Tibial artery (tissue), 4 donors: Measurements from ENCODE around the gene CHST9.
"Not testable (repeated sequence)": the region's sequence is repeated elsewhere in the genome, so short reads cannot be mapped to it uniquely, and the experiment has no call there.

Experiments used
- DNase-seq, 2 donors: peaks; one replicate each; pipeline ENCODE4 v3.0.0-alpha.2; 2019
- H3K27ac ChIP-seq, 2 donors: fragments of 200-600 bp; sonication (generic) in 1 of 2; 1 replicate in 1 of 2; 2 replicates in 1 of 2; pipeline ENCODE4 v1.5.1; 2018 to 2019; ENCODE audit warnings: mild to moderate bottlenecking in 1 of 2
- H3K27me3 ChIP-seq, 2 donors: fragments of 200-600 bp; sonication (generic) in 1 of 2; one replicate each; pipeline versions ENCODE4 v1.5.1 to v1.6.0; 2016 to 2019
- H3K36me3 ChIP-seq, 3 donors: fragments of 200-600 bp; sonication (generic) in 2 of 3; one replicate each; pipeline ENCODE4 v1.5.1; 2016 to 2019; ENCODE audit warnings: mild to moderate bottlenecking in 2 of 3
- H3K4me1 ChIP-seq, 4 donors: fragments of 200-600 bp; sonication (generic) in 2 of 4; 1 replicate in 3 of 4; 2 replicates in 1 of 4; pipeline ENCODE4 v1.5.1; 2016 to 2019
- H3K4me3 ChIP-seq, 2 donors: fragments of 200-600 bp; sonication (generic) in 1 of 2; 1 replicate in 1 of 2; 2 replicates in 1 of 2; pipeline ENCODE4 v1.5.1; 2018 to 2019; ENCODE audit warnings: mild to moderate bottlenecking in 2 of 2
- H3K9me3 ChIP-seq, 3 donors: fragments of 200-600 bp; sonication (generic) in 1 of 3; one replicate each; pipeline ENCODE4 v1.5.1; 2016 to 2019
- intact Hi-C: fragments of 100-400 bp; cut with DNase I; formaldehyde crosslinking; loops from one replicate; pipeline ENCODE4 v1.15.0; 2023; ENCODE audit warnings: low total_unique reads
- TF ChIP-seq, protein P1 (sequence below), 2 experiments: fragments of 200-600 bp in 1 of 2; fragments of 450-650 bp in 1 of 2; IDR thresholded peaks; one replicate each; pipeline ENCODE4 v1.5.1; 2017 to 2019; ENCODE audit warnings: antibody characterized with exemption in 2 of 2, mild to moderate bottlenecking in 1 of 2, moderate library complexity in 1 of 2

Gene CHST9

DNA sequence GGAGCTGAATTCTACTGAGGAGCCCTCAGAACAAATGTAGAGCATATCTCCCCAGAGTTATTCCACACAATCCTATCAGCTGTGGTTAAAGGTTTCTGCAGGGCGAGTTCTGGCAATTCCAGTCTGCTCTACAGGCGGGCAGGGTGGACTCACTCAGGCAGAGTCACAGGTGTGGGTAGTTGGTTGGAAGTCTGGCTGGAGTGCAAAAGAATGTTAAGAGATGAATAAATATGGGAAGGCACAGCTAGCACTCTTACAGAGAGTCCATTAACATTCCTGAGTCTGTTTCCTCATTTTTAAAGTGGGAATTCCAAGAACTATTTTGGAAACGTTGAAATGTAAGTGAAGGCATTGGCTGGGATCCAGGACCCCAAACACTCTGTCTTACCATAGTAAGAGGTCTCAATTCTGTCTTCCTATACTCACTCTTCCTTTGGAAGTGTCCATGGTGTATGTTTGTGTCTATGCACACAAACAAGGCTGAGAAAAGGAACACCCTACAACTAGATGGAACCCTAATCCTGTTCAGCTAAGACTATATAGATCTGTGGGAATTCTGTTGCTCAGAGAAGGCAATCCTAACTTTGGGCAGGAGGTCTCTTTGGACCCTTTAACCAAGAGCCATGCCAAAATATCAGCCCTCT lies 256.3 kb downstream of the CHST9 start:
- Histone ChIP-seq H3K4me1 (no peaks in the 10 kb centered on the region), H3K36me3 (no peaks in the 10 kb centered on the region), H3K9me3 (no peaks in the 10 kb centered on the region), H3K27me3 (no peaks in the 10 kb centered on the region), H3K27ac (no peak overlapping the region), H3K4me3 (no peak overlapping the region)
- intact Hi-C loops = no loop called here
- TF ChIP-seq, protein P1, sequence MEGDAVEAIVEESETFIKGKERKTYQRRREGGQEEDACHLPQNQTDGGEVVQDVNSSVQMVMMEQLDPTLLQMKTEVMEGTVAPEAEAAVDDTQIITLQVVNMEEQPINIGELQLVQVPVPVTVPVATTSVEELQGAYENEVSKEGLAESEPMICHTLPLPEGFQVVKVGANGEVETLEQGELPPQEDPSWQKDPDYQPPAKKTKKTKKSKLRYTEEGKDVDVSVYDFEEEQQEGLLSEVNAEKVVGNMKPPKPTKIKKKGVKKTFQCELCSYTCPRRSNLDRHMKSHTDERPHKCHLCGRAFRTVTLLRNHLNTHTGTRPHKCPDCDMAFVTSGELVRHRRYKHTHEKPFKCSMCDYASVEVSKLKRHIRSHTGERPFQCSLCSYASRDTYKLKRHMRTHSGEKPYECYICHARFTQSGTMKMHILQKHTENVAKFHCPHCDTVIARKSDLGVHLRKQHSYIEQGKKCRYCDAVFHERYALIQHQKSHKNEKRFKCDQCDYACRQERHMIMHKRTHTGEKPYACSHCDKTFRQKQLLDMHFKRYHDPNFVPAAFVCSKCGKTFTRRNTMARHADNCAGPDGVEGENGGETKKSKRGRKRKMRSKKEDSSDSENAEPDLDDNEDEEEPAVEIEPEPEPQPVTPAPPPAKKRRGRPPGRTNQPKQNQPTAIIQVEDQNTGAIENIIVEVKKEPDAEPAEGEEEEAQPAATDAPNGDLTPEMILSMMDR (IDR thresholded peaks at IDR 0.05) = no peak
- no peak for DNase-seq

DNA sequence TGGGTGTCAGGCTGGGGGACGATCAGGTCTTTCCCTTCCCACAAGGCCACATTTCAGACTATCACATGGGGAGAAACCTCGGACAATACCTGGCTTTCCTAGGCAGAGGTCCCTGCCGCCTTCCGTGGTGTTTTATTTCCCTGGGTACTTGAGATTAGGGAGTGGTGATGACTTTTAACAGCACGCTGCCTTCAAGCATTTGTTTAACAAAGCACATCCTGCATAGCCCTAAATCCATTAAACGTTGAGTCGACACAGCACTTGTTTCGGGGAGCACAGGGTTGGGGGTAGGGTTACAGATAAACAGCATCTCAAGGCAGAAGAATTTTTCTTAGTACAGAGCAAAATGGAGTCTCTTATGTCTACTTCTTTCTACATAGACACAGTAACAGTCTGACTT lies 257.3 kb downstream of the CHST9 start:
- DNase-seq, intact Hi-C loops, H3K4me1 ChIP-seq, H3K27ac ChIP-seq, H3K4me3 ChIP-seq, H3K27me3 ChIP-seq, H3K9me3 ChIP-seq, H3K36me3 ChIP-seq: not testable (repeated sequence)

DNA sequence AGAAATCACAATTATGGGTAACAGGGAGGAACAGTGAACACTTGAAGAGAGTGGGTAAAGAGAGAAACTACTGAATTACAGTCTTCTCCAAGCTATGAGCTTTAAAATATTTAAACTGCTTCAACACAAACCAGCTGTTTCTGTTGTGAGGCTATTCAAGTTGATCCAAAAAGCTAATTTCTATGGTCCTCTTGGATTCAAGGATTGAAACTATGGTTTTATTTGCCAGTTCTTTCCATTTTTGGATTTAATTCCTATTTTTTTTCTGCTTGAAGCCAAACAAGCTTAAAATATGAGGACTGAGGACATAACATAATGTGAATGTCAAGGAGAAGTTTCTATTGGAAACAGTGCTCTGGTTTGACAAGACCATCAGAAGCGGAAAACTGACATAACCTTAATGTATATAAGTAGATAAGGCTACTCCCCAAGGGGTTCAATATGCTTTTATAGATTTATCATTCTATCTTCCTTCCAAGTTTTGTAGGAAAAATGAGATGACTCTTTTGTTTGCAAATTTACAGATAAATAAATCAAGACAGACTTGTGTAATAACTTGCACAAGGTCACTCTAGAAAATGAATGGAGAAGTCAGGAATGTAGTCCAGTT lies 258.9 kb downstream of the CHST9 start:
- Histone ChIP-seq H3K27ac (no peak overlapping the region), H3K4me3 (no peak overlapping the region), H3K9me3 (peaks cover 0 to 8% (median 0%) of the 10 kb centered on the region in 3 donors), H3K36me3 (no peaks in the 10 kb centered on the region), H3K4me1 (no peaks in the 10 kb centered on the region), H3K27me3 (no peaks in the 10 kb centered on the region)
- intact Hi-C loops = no loop called here
- TF ChIP-seq, protein P1 (IDR thresholded peaks at IDR 0.05) = no peak
- no peak for DNase-seq

DNA sequence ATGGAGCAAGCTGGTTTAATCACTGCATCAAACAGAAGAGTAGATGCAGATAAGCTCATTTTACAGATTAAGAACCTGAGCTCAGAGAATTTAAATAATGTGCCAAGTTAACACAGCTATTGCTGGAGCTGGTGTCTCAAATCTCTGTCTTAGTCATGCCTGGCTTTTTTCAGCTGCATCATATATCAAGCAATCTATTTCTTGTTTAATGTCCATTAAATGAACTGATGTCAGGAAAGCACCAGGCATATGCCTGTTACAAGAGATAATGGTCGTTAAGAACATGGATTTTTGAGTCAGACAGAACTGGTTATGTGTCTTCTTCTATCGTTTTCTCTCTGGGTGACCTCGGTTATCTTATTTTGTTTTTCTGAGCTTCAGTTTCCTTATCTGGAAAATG lies 259.8 kb downstream of the CHST9 start:
- Histone ChIP-seq H3K27me3 (no peaks in the 10 kb centered on the region), H3K36me3 (no peaks in the 10 kb centered on the region), H3K9me3 (peaks cover 0 to 8% (median 0%) of the 10 kb centered on the region in 3 donors), H3K4me1 (no peaks in the 10 kb centered on the region), H3K27ac (no peak overlapping the region), H3K4me3 (no peak overlapping the region)
- TF ChIP-seq, protein P1 (IDR thresholded peaks at IDR 0.05) = no peak
- intact Hi-C loops = no loop called here
- DNase-seq = no peak

DNA sequence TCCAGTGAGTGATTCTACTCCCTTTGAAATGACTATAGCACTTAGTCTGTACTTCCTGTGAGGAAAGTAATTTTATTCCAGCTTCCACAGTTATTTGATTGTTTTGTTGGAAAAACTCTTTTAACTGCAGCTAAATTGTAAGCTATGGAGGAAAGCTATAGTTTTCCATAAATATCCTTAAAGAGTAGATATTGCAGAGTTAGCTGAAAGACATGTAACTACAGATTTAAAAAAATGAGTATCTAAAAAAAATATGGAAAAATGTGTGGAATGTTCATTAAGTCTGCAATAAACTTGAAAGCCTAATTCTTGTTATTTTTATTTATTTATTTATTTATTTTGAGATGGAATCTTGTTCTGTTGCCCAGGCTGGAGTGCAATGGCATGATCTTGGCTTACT lies 262.8 kb downstream of the CHST9 start:
- intact Hi-C loops = no loop called here
- H3K4me3 ChIP-seq = no peak overlapping the region
- DNase-seq = no peak
- H3K27me3 ChIP-seq = no peaks in the 10 kb centered on the region
- TF ChIP-seq, protein P1 (IDR thresholded peaks at IDR 0.05) = no peak
- no peaks in the 10 kb centered on the region for H3K36me3 ChIP-seq
- H3K27ac ChIP-seq = no peak overlapping the region
- peaks cover 0 to 8% (median 0%) of the 10 kb centered on the region in 3 donors for H3K9me3 ChIP-seq
- H3K4me1 ChIP-seq = no peaks in the 10 kb centered on the region

DNA sequence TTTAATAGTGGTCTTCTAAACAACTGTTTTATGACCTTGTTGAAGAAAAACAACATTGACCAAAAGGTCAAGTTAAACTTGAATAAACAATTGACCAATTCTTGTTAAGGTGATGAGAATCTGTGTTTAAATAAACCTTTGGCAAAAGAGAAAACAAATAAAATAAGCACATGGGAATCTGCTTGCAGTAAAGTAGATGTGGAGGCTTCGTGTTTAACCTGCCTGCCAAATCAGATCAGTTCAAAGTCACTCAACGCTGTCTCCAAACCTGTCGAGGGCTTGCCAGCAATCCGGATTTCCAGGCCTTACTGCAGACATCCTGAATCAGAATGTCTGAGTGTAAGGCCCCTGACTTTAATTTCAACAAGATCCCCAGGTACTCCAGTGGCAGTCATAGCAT lies 264.5 kb downstream of the CHST9 start:
- no peak overlapping the region for H3K27ac ChIP-seq
- no peaks in the 10 kb centered on the region for H3K36me3 ChIP-seq
- TF ChIP-seq, protein P1 (IDR thresholded peaks at IDR 0.05) = no peak
- DNase-seq = no peak
- H3K9me3 ChIP-seq = peaks cover 0 to 8% (median 0%) of the 10 kb centered on the region in 3 donors
- intact Hi-C loops = no loop called here
- H3K4me1 ChIP-seq = no peaks in the 10 kb centered on the region
- H3K27me3 ChIP-seq = no peaks in the 10 kb centered on the region
- no peak overlapping the region for H3K4me3 ChIP-seq
